ENCODE results near the gene MCTP1. TPM values are rescaled to one million over a fixed set of nuclear protein-coding genes. Genes with fewer than 3 reads are reported as not detected.

MCTP1 gene
- total RNA-seq, 1 donor from 2014 or later: 3.7 TPM

DNA sequence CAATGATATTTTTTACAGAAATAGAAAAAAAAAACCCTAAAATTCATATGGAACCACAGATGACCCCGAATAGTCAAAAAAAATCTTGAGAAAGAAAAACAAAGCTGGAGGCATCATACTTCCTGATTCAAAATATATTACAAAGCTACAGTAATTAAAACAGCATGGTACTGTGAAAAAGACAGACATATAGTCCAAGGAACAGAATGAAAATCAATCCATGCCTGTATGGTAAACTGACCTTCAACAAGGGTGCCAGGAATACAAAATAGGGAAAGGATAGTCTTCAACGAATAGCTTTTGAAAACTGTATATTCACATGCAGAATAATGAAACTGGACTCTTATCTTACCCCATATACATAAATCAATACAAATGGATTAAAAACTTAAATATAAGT is 307.5 kb downstream of the MCTP1 start:
- H3K9me3 Mint-ChIP-seq: peaks cover 20% of the 10 kb centered on the region
- no peak overlapping the region for H3K4me3 Mint-ChIP-seq
- no peaks in the 10 kb centered on the region for H3K27me3 Mint-ChIP-seq (ENCODE audit: insufficient read depth, low read depth)
- Histone ChIP-seq H2AFZ (replicated peaks) (no peak overlapping the region), H3K9me3 (ENCODE audit: low read depth) (peaks cover 10% of the 10 kb centered on the region), H3K36me3 (peaks cover 3% of the 10 kb centered on the region), H3K79me2 (ENCODE audit: low read depth) (no peaks in the 10 kb centered on the region), H3K4me1 (no peaks in the 10 kb centered on the region), H4K20me1 (ENCODE audit: low read depth) (no peaks in the 10 kb centered on the region), H3K27me3 (no peaks in the 10 kb centered on the region), H3K9ac (no peak overlapping the region), H3K4me3 (no peak overlapping the region), H3K27ac (no peak overlapping the region), H3F3A (ENCODE audit: low read depth) (no peaks in the 10 kb centered on the region), H3K4me2 (no peak overlapping the region)
- no peak for DNase-seq (ENCODE audit: low spot score)
- no peaks in the 10 kb centered on the region for H3K4me1 Mint-ChIP-seq
- TF ChIP-seq, protein P1, sequence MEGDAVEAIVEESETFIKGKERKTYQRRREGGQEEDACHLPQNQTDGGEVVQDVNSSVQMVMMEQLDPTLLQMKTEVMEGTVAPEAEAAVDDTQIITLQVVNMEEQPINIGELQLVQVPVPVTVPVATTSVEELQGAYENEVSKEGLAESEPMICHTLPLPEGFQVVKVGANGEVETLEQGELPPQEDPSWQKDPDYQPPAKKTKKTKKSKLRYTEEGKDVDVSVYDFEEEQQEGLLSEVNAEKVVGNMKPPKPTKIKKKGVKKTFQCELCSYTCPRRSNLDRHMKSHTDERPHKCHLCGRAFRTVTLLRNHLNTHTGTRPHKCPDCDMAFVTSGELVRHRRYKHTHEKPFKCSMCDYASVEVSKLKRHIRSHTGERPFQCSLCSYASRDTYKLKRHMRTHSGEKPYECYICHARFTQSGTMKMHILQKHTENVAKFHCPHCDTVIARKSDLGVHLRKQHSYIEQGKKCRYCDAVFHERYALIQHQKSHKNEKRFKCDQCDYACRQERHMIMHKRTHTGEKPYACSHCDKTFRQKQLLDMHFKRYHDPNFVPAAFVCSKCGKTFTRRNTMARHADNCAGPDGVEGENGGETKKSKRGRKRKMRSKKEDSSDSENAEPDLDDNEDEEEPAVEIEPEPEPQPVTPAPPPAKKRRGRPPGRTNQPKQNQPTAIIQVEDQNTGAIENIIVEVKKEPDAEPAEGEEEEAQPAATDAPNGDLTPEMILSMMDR (IDR thresholded peaks at IDR 0.05): no peak
- TF ChIP-seq EZH2phosphoT487 (IDR thresholded peaks at IDR 0.05) (no peak), EZH2 (IDR thresholded peaks at IDR 0.05) (no peak)
- H3K36me3 Mint-ChIP-seq: peaks cover 4% of the 10 kb centered on the region
- no peak overlapping the region for H3K27ac Mint-ChIP-seq

DNA sequence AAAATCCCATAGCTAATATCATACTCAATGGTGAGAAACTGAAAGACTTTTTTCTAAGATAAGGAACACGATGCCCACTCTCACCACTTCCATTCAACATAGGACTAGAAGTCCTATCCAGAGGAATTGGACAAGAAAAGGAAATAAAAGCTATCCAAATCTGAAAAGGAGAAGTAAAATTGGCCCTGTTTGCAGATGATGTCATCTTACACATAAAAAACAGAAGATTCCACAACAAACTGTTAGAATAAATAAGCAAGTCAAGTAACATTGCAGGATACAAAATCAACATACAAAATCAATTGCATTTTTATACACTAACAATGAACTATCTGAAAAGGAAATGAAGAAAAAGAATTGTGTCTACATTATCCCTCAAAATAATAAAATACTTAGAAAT is 308.0 kb downstream of the MCTP1 start:
- H3K9me3 Mint-ChIP-seq: peaks cover 20% of the 10 kb centered on the region

DNA sequence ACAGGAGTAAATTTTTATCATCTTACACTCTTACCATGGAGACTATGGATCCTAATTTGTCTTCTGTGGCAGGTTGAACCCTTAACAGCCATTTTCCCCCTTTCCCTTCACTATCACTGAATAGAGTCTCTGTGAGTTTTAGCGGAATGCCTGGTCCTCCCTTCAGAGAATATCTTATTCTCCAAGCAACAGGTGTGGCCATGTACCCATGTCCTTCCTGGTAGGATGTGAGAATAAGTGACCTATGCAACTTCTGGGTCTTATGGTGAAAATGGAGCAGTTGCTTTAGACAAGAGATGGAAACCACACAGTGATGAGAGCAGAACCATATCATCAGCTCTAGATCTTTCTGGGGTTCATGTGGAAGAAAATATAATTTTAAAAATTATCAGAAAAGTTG is 312.6 kb downstream of the MCTP1 start:
- Mint-ChIP-seq H3K27me3 (ENCODE audit: insufficient read depth, low read depth) (peaks cover 3% of the 10 kb centered on the region), H3K4me3 (no peak overlapping the region), H3K36me3 (peaks cover 4% of the 10 kb centered on the region), H3K4me1 (no peaks in the 10 kb centered on the region), H3K27ac (no peak overlapping the region), H3K9me3 (peaks cover 13% of the 10 kb centered on the region)
- Histone ChIP-seq H3K27ac (no peak overlapping the region), H3K9ac (no peak overlapping the region), H3K4me2 (no peak overlapping the region), H2AFZ (replicated peaks) (no peak overlapping the region), H3K9me3 (ENCODE audit: low read depth) (peaks cover 2% of the 10 kb centered on the region), H3K27me3 (no peaks in the 10 kb centered on the region), H3K79me2 (ENCODE audit: low read depth) (no peaks in the 10 kb centered on the region), H3K36me3 (no peaks in the 10 kb centered on the region), H3K4me1 (no peaks in the 10 kb centered on the region), H3F3A (ENCODE audit: low read depth) (no peaks in the 10 kb centered on the region), H4K20me1 (ENCODE audit: low read depth) (no peaks in the 10 kb centered on the region), H3K4me3 (no peak overlapping the region)
- TF ChIP-seq EZH2 (IDR thresholded peaks at IDR 0.05) (no peak), EZH2phosphoT487 (IDR thresholded peaks at IDR 0.05) (no peak)
- TF ChIP-seq, protein P1 (IDR thresholded peaks at IDR 0.05): no peak
- DNase-seq (ENCODE audit: low spot score): no peak

More for the DNA sequence above, 308.0 kb downstream of the MCTP1 start:
- Histone ChIP-seq H4K20me1 (ENCODE audit: low read depth) (no peaks in the 10 kb centered on the region), H3K9me3 (ENCODE audit: low read depth) (peaks cover 10% of the 10 kb centered on the region), H3F3A (ENCODE audit: low read depth) (no peaks in the 10 kb centered on the region), H3K27ac (no peak overlapping the region), H3K4me3 (no peak overlapping the region), H3K79me2 (ENCODE audit: low read depth) (no peaks in the 10 kb centered on the region), H3K4me2 (no peak overlapping the region), H3K36me3 (peaks cover 3% of the 10 kb centered on the region), H3K27me3 (no peaks in the 10 kb centered on the region), H3K4me1 (no peaks in the 10 kb centered on the region), H3K9ac (no peak overlapping the region), H2AFZ (replicated peaks) (no peak overlapping the region)
- Mint-ChIP-seq H3K36me3 (peaks cover 4% of the 10 kb centered on the region), H3K4me3 (no peak overlapping the region), H3K4me1 (no peaks in the 10 kb centered on the region), H3K27me3 (ENCODE audit: insufficient read depth, low read depth) (peaks cover 2% of the 10 kb centered on the region), H3K27ac (no peak overlapping the region)
- TF ChIP-seq EZH2phosphoT487 (IDR thresholded peaks at IDR 0.05) (no peak), EZH2 (IDR thresholded peaks at IDR 0.05) (no peak)
- TF ChIP-seq, protein P1 (IDR thresholded peaks at IDR 0.05): no peak
- no peak for DNase-seq (ENCODE audit: low spot score)

Measured in neural progenitor cell (in vitro differentiated cells).